HG03064 (cell line): ENCODE results near the gene GRAMD1C.
"Not testable (repeated sequence)": the region's sequence is repeated elsewhere in the genome, so short reads cannot be mapped to it uniquely, and the experiment has no call there.

Experiments used
- ATAC-seq: cut with Tn5 transposase; IDR thresholded peaks from one replicate; pipeline ENCODE4 v1.9.1; 2021; ENCODE audit warnings: low read depth; ENCODE audit not compliant: unreplicated experiment

The GRAMD1C gene

DNA sequence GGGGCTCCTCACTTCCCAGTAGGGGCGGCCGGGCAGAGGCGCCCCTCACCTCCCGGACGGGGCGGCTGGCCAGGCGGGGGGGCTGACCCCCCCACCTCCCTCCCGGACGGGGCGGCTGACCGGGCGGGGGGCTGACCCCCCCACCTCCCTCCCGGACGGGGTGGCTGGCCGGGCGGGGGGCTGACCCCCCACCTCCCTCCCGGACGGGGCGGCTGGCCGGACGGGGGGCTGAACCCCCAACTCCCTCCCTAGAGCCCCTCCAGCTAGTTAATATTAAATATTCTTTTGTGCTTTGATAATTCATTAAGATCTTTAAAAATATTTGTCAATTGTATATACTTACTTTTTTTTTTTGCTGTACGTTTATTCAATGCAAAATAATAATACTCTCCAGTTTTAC is 11.3 kb downstream of the GRAMD1C start:
- ATAC-seq: not testable (repeated sequence)

DNA sequence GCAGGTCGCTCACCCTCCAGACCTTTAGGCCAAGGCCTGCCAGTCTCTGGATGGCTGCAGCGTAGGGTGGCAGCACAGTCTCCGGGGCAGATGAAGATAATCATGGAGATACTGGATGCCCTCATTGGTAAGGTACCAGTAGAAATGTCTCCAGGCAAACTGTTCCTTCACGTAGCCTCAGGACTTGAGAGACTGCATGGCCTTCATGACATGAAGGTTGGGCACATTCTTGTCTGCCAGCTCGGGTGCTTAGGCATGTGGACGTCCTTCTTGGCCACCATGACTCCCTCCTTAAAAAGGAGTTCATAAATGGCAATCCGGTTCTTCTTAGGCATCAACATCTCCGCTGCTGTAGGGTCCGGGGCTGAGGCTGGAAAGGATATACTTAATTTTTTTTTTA is 11.8 kb downstream of the GRAMD1C start:
- not testable (repeated sequence) for ATAC-seq

GRCh38 chr3:113852506-113852905 is 13.9 kb downstream of the GRAMD1C start:
- no peak for ATAC-seq

DNA sequence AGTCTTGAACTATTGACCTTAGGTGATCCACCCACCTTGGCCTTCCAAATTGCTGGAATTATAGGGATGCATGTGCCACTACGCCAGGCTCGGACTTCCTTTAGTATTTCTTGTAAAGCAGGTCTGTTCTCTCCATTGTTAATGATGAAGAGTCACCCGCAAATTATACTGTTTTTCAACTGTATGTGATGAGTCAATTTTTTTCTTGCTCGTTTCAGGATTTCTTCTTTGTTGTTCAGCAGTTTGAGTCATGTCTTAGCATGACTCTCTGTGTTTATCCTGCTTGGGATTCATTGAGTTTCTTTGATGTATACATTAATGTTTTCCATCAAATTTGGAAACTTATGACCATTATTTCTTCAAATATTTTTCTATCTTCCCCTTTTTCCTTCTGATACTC is 28.9 kb downstream of the GRAMD1C start:
- no peak for ATAC-seq

DNA sequence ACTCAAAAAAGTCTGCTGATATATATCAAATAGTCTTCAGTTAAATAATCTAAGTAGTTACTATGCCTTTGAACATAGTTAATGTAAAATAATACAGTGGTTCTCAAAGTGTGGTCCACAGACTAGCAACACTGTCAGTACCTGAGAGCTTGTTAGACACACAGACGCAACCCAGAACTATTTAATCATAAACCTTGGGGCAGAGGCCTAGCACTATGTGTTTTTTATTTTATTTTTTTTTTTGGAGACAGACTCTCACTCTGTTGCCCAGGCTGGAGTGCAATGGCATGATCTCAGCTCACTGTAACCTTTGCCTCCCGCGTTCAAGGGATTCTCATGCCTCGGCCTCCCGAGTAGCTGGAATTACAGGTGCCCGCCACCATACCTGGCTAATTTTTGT is 34.7 kb downstream of the GRAMD1C start:
- ATAC-seq: no peak

DNA sequence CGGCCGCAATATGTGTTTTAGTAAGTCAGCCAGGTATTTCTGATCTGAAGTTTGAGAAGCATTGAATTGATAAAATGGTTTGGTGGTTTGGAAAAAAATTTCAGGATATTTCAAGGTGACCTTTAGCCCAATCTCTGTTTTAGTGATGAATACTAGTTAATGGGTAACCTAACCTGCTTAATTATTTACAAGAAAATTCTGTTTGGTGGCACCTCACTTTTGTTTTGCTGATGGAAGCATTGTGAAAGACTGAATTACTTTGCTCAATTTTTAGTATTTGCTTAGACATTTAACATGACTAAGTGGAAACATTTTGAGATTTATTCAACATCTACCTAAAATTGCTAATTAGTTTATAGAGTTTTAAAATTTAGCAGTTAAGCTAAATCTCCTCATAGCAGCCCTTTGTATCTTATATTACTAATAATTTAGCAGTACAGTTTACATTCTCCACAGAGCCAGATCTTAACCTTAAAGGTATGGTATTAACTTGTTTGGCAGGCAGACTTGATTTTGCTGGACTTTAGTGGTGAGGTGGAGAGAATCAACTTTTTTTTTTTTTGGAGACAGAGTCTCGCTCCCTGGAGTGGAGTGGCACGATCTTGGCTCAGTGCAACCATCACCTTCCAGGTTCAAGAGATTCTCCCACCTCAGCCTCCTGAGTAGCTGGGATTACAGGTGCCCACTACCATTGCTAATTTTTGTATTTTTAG is 35.4 kb downstream of the GRAMD1C start:
- no peak for ATAC-seq

- no peak for ATAC-seq
These were observed 39.8 kb downstream of the GRAMD1C start for GRCh38 chr3:113878403-113878802.

DNA sequence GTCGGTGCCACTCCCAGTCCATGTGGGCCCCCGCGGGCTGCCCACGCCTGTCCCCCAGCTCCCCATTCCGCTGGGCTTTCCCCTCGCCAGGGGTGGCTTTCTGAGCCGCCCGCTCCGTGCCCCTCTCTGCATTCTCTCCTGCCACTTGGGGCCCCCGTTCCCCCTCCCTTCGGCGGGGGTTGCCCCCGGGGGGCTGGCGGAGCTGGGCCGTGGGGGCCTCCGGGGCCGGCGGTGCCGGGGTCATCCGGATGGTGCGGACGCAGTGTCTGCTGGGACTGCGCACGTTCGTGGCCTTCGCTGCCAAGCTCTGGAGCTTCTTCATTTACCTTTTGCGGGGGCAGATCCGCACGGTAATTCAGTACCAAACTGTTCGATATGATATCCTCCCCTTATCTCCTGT is 46.5 kb downstream of the GRAMD1C start:
- ATAC-seq: no peak

- ATAC-seq: no peak
These were observed 51.8 kb downstream of the GRAMD1C start for GRCh38 chr3:113890256-113890900.

- no peak for ATAC-seq
These were observed 56.3 kb downstream of the GRAMD1C start for GRCh38 chr3:113894927-113895326.

GRCh38 chr3:113895964-113896363 is 57.4 kb downstream of the GRAMD1C start:
- no peak for ATAC-seq

GRCh38 chr3:113896930-113897329 is 58.3 kb downstream of the GRAMD1C start:
- ATAC-seq: no peak

GRCh38 chr3:113897373-113897777 is 58.8 kb downstream of the GRAMD1C start:
- ATAC-seq: no peak

- ATAC-seq: no peak
These were observed 60.3 kb downstream of the GRAMD1C start for GRCh38 chr3:113898892-113899291.

- ATAC-seq: no peak
These were observed 68.1 kb downstream of the GRAMD1C start for GRCh38 chr3:113906568-113907140.

DNA sequence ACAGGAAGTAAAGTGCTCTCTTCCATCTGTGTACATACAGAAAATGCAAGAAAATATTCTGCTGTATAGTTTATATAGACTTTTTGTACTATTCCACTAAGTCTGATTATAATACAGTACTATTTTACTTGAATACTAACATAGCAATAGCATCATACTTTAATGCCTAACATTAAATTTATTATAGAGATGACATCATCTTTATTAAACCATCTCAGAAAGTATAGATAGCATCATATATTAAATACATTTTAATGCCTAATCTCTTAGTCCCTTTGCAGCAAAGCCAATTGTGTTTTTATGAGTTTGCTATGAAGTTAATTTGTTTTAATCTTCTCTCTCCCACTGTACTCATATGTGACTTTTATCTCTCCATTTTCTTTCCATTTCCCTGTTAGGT is 69.5 kb downstream of the GRAMD1C start:
- no peak for ATAC-seq

DNA sequence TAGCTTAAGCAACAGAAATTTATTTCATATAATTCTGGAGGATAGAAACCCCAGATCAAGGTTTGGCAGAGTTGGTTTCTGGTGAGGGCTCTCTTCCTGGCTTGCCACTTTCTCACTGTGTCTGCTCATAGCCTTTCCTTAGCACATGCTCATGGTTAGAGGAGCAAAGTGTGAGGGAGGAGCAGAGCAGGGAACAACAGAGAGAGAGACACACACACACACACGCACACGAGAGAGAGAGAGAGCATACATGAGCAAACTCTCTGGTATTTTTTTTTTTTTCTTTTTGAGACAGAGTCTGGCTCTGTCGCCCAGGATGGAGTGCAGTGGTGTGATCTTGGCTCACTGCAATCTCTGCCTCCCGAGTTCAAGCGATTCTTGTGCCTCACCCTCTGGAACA is 72.4 kb downstream of the GRAMD1C start:
- no peak for ATAC-seq

DNA sequence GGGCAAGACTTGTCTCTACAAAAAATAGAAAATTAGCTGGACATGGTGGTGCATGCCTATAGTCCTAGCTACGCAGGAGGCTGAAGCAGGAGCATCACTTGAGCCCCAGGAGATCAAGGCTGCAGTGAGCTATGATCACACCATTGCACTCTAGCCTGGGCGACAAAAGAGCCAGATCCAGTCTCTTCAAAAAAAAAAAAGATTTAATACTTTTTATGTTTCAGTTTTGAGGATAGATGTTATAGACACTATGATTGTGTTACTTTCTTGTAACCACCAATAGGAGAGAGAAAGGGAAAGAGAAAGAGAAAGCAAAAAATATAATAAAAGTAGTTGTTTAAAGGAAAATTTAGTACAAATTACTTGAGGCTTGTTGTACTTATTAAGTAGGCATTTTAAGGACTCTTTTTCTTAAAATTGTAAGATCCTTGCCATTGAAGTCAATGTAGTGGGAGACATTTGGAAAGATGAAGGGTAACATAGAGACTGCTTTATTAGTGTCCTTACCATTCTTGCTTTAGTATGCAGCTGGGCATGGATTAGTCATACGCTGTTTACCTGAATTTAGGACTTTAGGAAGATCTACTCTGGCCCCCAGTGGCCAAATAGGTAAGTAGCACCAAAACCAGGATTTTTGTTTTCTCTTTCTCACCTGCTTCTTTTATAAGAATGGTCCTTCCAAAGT is 74.1 kb downstream of the GRAMD1C start:
- peak; percentile 87 for ATAC-seq

DNA sequence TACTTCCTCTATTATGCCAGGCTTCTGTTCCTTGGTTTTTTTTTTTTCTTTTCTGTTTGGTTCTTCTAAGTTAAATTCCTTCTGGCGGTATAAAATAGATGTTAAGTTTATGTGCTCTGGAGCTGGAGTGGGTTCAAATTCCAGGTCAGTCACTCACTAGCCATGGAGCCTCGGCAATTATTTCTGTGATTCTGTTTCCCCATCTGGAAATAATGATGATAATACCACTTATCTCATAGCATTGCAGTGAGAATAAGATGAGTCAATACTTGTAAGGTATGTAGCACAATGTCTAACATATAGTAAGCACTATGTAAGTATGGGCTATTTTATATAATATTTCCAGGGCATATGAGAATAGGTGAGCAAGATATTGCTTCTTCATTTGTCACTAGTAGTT is 76.1 kb downstream of the GRAMD1C start:
- ATAC-seq: no peak

GRCh38 chr3:113927556-113927955 is 89.0 kb downstream of the GRAMD1C start:
- no peak for ATAC-seq

GRCh38 chr3:113946831-113947230 is 108.2 kb downstream of the GRAMD1C start:
- ATAC-seq: no peak
